Neural cell (in vitro differentiated cells): ENCODE data around the gene MYO3A.

Experiments used
- EZH2 ChIP-seq: fragments of 200-600, 300-800 bp; shearing (Covaris generic), sonication (generic); IDR thresholded peaks from 2 replicates; pipeline ENCODE4 v1.6.1; 2014; ENCODE audit warnings: antibody characterized with exemption, low read length, borderline replicate concordance, mild to moderate bottlenecking; ENCODE audit not compliant: insufficient read depth, poor library complexity, severe bottlenecking
- POLR2AphosphoS5 ChIP-seq: IDR thresholded peaks from 2 replicates; pipeline ENCODE4 v1.6.1; 2012
- RAD21 ChIP-seq: fragments of 450-650 bp; conservative IDR thresholded peaks from 2 replicates; pipeline ENCODE4 v1.6.1; 2014; ENCODE audit warnings: antibody characterized with exemption, mild to moderate bottlenecking, moderate library complexity
- TAF1 ChIP-seq: IDR thresholded peaks from 2 replicates; pipeline ENCODE4 v1.6.1; 2012; ENCODE audit warnings: low read depth
- TF ChIP-seq, protein P1 (sequence below): fragments of 450-650 bp; IDR thresholded peaks from 2 replicates; pipeline ENCODE4 v1.5.1; 2014; ENCODE audit warnings: antibody characterized with exemption, mild to moderate bottlenecking, moderate library complexity; ENCODE audit not compliant: poor library complexity, severe bottlenecking
- TF ChIP-seq, protein P2 (sequence below): IDR thresholded peaks from 2 replicates; pipeline ENCODE4 v1.6.1; 2012; ENCODE audit warnings: borderline replicate concordance

DNA sequence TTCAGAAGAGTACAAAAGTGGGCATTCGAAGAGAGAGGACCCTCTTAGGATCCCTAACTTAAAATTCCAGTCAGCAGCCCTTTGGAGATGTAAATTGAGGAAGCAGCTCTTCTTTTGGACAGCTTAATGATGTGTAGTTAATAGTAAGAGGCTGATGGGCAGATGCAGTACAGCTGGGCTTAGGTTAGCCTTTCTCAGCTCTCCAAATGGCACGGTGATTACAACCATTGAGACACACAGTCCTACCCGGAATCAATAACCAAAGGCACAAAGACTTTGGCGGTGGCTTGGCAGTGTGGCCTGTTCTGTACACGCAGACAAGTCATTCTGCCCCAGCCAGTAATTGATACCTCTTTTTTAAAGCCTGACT lies 309.3 kb downstream of the MYO3A start:
- TF ChIP-seq, protein P1, sequence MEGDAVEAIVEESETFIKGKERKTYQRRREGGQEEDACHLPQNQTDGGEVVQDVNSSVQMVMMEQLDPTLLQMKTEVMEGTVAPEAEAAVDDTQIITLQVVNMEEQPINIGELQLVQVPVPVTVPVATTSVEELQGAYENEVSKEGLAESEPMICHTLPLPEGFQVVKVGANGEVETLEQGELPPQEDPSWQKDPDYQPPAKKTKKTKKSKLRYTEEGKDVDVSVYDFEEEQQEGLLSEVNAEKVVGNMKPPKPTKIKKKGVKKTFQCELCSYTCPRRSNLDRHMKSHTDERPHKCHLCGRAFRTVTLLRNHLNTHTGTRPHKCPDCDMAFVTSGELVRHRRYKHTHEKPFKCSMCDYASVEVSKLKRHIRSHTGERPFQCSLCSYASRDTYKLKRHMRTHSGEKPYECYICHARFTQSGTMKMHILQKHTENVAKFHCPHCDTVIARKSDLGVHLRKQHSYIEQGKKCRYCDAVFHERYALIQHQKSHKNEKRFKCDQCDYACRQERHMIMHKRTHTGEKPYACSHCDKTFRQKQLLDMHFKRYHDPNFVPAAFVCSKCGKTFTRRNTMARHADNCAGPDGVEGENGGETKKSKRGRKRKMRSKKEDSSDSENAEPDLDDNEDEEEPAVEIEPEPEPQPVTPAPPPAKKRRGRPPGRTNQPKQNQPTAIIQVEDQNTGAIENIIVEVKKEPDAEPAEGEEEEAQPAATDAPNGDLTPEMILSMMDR = no peak
- TF ChIP-seq, protein P2, sequence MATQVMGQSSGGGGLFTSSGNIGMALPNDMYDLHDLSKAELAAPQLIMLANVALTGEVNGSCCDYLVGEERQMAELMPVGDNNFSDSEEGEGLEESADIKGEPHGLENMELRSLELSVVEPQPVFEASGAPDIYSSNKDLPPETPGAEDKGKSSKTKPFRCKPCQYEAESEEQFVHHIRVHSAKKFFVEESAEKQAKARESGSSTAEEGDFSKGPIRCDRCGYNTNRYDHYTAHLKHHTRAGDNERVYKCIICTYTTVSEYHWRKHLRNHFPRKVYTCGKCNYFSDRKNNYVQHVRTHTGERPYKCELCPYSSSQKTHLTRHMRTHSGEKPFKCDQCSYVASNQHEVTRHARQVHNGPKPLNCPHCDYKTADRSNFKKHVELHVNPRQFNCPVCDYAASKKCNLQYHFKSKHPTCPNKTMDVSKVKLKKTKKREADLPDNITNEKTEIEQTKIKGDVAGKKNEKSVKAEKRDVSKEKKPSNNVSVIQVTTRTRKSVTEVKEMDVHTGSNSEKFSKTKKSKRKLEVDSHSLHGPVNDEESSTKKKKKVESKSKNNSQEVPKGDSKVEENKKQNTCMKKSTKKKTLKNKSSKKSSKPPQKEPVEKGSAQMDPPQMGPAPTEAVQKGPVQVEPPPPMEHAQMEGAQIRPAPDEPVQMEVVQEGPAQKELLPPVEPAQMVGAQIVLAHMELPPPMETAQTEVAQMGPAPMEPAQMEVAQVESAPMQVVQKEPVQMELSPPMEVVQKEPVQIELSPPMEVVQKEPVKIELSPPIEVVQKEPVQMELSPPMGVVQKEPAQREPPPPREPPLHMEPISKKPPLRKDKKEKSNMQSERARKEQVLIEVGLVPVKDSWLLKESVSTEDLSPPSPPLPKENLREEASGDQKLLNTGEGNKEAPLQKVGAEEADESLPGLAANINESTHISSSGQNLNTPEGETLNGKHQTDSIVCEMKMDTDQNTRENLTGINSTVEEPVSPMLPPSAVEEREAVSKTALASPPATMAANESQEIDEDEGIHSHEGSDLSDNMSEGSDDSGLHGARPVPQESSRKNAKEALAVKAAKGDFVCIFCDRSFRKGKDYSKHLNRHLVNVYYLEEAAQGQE = no peak
- TF ChIP-seq POLR2AphosphoS5 (no peak), EZH2 (no peak), RAD21 (no peak), TAF1 (no peak)
